H1 (cell line): Measurements from ENCODE around the gene MRPS6. TPM values are rescaled to one million over a fixed set of nuclear protein-coding genes. Genes with fewer than 3 reads are reported as not detected.

Source experiments
- CTCF ChIA-PET: fragments of 300-600 bp; sonication (Branson Sonifier 250); formaldehyde crosslinking; loops from one replicate; lab custom pipeline; 2021; ENCODE audit not compliant: partially characterized antibody; lab: Charles Lee
- POLR2A ChIA-PET: fragments of 300-600 bp; sonication (Branson Sonifier 250); formaldehyde crosslinking; loops from one replicate; lab custom pipeline; 2021; ENCODE audit warnings: inconsistent platforms; ENCODE audit not compliant: partially characterized antibody; lab: Charles Lee
- DNase-seq, 2 experiments: peaks; one replicate each; pipeline versions ENCODE4 v3.0.0 to v3.0.0-alpha.2; 2010 to 2022; ENCODE audit warnings: low spot score in 2 of 2, low read depth in 1 of 2, mixed read lengths in 1 of 2
- FAIRE-seq: peaks from 2 replicates; lab custom pipeline; 2011; peaks lifted over from hg19 to GRCh38; lab: Jason Lieb, UNC
- H2AFZ ChIP-seq: 2 replicates; pipeline ENCODE4 v1.8.1; 2012; ENCODE audit warnings: low read length, inconsistent platforms
- H2AK5ac ChIP-seq: 2 replicates; pipeline ENCODE4 v1.6.1; 2013; ENCODE audit warnings: low read depth, low read length
- H2BK120ac ChIP-seq: replicated peaks from 2 replicates; pipeline ENCODE3; 2013; ENCODE audit warnings: low read depth, low read length, inconsistent platforms
- H2BK12ac ChIP-seq: 2 replicates; pipeline ENCODE4 v1.6.1; 2013; ENCODE audit warnings: low read depth, low read length
- H2BK15ac ChIP-seq: 2 replicates; pipeline ENCODE4 v1.6.1; 2013; ENCODE audit warnings: low read length
- H2BK20ac ChIP-seq: 2 replicates; pipeline ENCODE4 v1.6.1; 2013; ENCODE audit warnings: low read length
- H2BK5ac ChIP-seq: 2 replicates; pipeline ENCODE4 v1.6.1; 2013; ENCODE audit warnings: low read depth, low read length
- H3K14ac ChIP-seq: 2 replicates; pipeline ENCODE4 v1.6.1; 2013; ENCODE audit warnings: inconsistent platforms; ENCODE audit not compliant: insufficient read length
- H3K18ac ChIP-seq: 2 replicates; pipeline ENCODE4 v1.6.1; 2013; ENCODE audit warnings: low read length; ENCODE audit errors: extremely low read depth
- H3K23ac ChIP-seq: 2 replicates; pipeline ENCODE4 v1.6.1; 2013; ENCODE audit warnings: inconsistent platforms; ENCODE audit not compliant: insufficient read length
- H3K23me2 ChIP-seq: 2 replicates; pipeline ENCODE4 v1.6.1; 2013; ENCODE audit warnings: low read depth, low read length
- H3K27ac ChIP-seq: 2 replicates; pipeline ENCODE4 v1.6.1; 2011; ENCODE audit warnings: low read depth, low read length, inconsistent platforms
- H3K27me3 ChIP-seq, 4 experiments: replicated peaks in 1 of 4; 1 replicate in 1 of 4; 2 replicates in 3 of 4; pipeline versions ENCODE4 v1.6.1 to v1.8.1; 2011 to 2013; ENCODE audit warnings: low read length in 3 of 4, mild to moderate bottlenecking in 3 of 4, inconsistent platforms in 2 of 4, mixed read lengths in 2 of 4, moderate library complexity in 1 of 4; ENCODE audit not compliant: control insufficient read depth in 3 of 4, insufficient read depth in 3 of 4; ENCODE audit errors: extremely low read depth in 1 of 4
- H3K36me3 ChIP-seq, 4 experiments: 2 replicates each; pipeline versions ENCODE4 v1.6.1 to v1.8.1; 2011 to 2013; ENCODE audit warnings: mild to moderate bottlenecking in 4 of 4, low read length in 3 of 4, moderate library complexity in 2 of 4, control low read depth in 1 of 4, inconsistent platforms in 1 of 4; ENCODE audit not compliant: insufficient read depth in 4 of 4, control insufficient read depth in 2 of 4
- H3K4ac ChIP-seq: replicated peaks from 2 replicates; pipeline ENCODE3; 2013; ENCODE audit warnings: low read length, low read depth, mixed read lengths, inconsistent platforms; ENCODE audit not compliant: insufficient read length
- H3K4me1 ChIP-seq, 4 experiments: replicated peaks in 1 of 4; 1 replicate in 1 of 4; 2 replicates in 3 of 4; pipeline versions ENCODE4 v1.6.1 to v1.8.1; 2011 to 2013; ENCODE audit warnings: low read length in 3 of 4, inconsistent platforms in 2 of 4, mixed read lengths in 1 of 4; ENCODE audit not compliant: insufficient read depth in 4 of 4, control insufficient read depth in 3 of 4
- H3K4me2 ChIP-seq, 2 experiments: 2 replicates each; pipeline versions ENCODE4 v1.6.1 to v1.8.1; 2011 to 2013; ENCODE audit warnings: low read depth in 2 of 2, low read length in 2 of 2, control low read depth in 1 of 2, inconsistent platforms in 1 of 2, mild to moderate bottlenecking in 1 of 2; ENCODE audit not compliant: insufficient read depth in 1 of 2
- H3K4me3 ChIP-seq, 4 experiments: fragments of 200-600, 300-600 bp in 1 of 4; sonication (generic), shearing (Covaris generic), sonication (Bioruptor Twin) in 1 of 4; 2 replicates each; pipeline versions ENCODE4 v1.5.1 to v1.8.1; 2011 to 2016; ENCODE audit warnings: low read length in 4 of 4, low read depth in 3 of 4, control low read depth in 2 of 4, inconsistent platforms in 2 of 4, mild to moderate bottlenecking in 2 of 4, mixed read lengths in 1 of 4, moderate library complexity in 1 of 4; ENCODE audit not compliant: insufficient read depth in 2 of 4; ENCODE audit errors: extremely low read depth in 1 of 4
- H3K56ac ChIP-seq: replicated peaks from 2 replicates; pipeline ENCODE3; 2013; ENCODE audit warnings: low read depth, mild to moderate bottlenecking, mixed read lengths, low read length, inconsistent platforms; ENCODE audit not compliant: insufficient read length
- H3K79me1 ChIP-seq: 2 replicates; pipeline ENCODE4 v1.6.1; 2013; ENCODE audit warnings: low read depth, low read length, control low read depth
- H3K79me2 ChIP-seq, 2 experiments: 2 replicates each; pipeline versions ENCODE4 v1.6.1 to v1.8.1; 2012 to 2013; ENCODE audit warnings: low read length in 2 of 2, mild to moderate bottlenecking in 2 of 2, inconsistent platforms in 1 of 2; ENCODE audit not compliant: insufficient read depth in 2 of 2, control insufficient read depth in 1 of 2
- H3K9ac ChIP-seq, 4 experiments: replicated peaks in 1 of 4; 1 replicate in 1 of 4; 2 replicates in 3 of 4; pipeline versions ENCODE4 v1.6.1 to v1.8.1; 2011 to 2013; ENCODE audit warnings: low read depth in 3 of 4, low read length in 3 of 4, control low read depth in 2 of 4, mild to moderate bottlenecking in 2 of 4, moderate library complexity in 2 of 4, inconsistent platforms in 1 of 4; ENCODE audit errors: extremely low read depth in 1 of 4
- H3K9me3 ChIP-seq, 2 experiments: 2 replicates each; pipeline versions ENCODE4 v1.6.1 to v1.8.1; 2012 to 2013; ENCODE audit warnings: mild to moderate bottlenecking in 2 of 2, moderate library complexity in 2 of 2, control low read depth in 1 of 2, inconsistent platforms in 1 of 2, low read depth in 1 of 2, low read length in 1 of 2, mixed read lengths in 1 of 2; ENCODE audit not compliant: insufficient read depth in 2 of 2
- H4K20me1 ChIP-seq, 2 experiments: replicated peaks in 1 of 2; 2 replicates each; pipeline versions ENCODE3 to v1.8.1; 2011 to 2013; ENCODE audit warnings: inconsistent platforms in 2 of 2, low read length in 2 of 2, mild to moderate bottlenecking in 1 of 2; ENCODE audit not compliant: insufficient read depth in 2 of 2, control insufficient read depth in 1 of 2
- H4K5ac ChIP-seq: 2 replicates; pipeline ENCODE4 v1.6.1; 2013; ENCODE audit warnings: low read length, low read depth, mixed read lengths, inconsistent platforms; ENCODE audit not compliant: insufficient read length
- H4K8ac ChIP-seq: 2 replicates; pipeline ENCODE4 v1.8.0; 2013; ENCODE audit warnings: mild to moderate bottlenecking, moderate library complexity, low read length, inconsistent platforms; ENCODE audit not compliant: insufficient read depth; ENCODE audit errors: extremely low read depth
- H4K91ac ChIP-seq: replicated peaks from 2 replicates; pipeline ENCODE3; 2013; ENCODE audit warnings: low read length, mixed read lengths, inconsistent platforms; ENCODE audit not compliant: insufficient read length
- BRCA1 ChIP-seq: IDR thresholded peaks from 2 replicates; pipeline ENCODE4 v1.6.1; 2012; ENCODE audit warnings: low read depth, low read length, improper control_type of control experiment
- CEBPB ChIP-seq: IDR thresholded peaks from 2 replicates; pipeline ENCODE4 v1.6.1; 2012; ENCODE audit warnings: low read depth, low read length
- CTBP2 ChIP-seq: IDR thresholded peaks from 2 replicates; pipeline ENCODE4 v1.7.0; 2011; ENCODE audit warnings: borderline replicate concordance, mild to moderate bottlenecking, moderate library complexity, mixed read lengths, low read length; ENCODE audit not compliant: insufficient read depth, insufficient read length
- HDAC6 ChIP-seq: IDR thresholded peaks from one replicate; pipeline ENCODE4 v1.7.1; 2012; ENCODE audit warnings: low read depth, mild to moderate bottlenecking, inconsistent platforms, low read length, moderate library complexity
- JUND ChIP-seq: IDR thresholded peaks from 2 replicates; pipeline ENCODE4 v1.6.1; 2011; ENCODE audit warnings: mild to moderate bottlenecking, improper control_type of control experiment, low read length
- KDM1A ChIP-seq: fragments of 200-600, 300-600 bp; sonication (generic); IDR thresholded peaks from 2 replicates; pipeline ENCODE4 v1.7.1; 2016; ENCODE audit warnings: mild to moderate bottlenecking, low read length, borderline replicate concordance
- MAFK ChIP-seq: IDR thresholded peaks from 2 replicates; pipeline ENCODE4 v1.6.1; 2012; ENCODE audit warnings: low read depth, mild to moderate bottlenecking, improper control_type of control experiment, low read length
- NRF1 ChIP-seq: IDR thresholded peaks from 2 replicates; pipeline ENCODE4 v1.6.1; 2011; ENCODE audit warnings: mild to moderate bottlenecking, low read depth, low read length, improper control_type of control experiment
- PHF8 ChIP-seq: fragments of 200-600 bp; sonication (generic); conservative IDR thresholded peaks from 2 replicates; pipeline ENCODE4 v1.7.1; 2012; ENCODE audit warnings: low read depth, mild to moderate bottlenecking, inconsistent platforms, low read length, moderate library complexity
- POLR2AphosphoS5 ChIP-seq: IDR thresholded peaks from 2 replicates; pipeline ENCODE4 v1.6.1; 2011; ENCODE audit warnings: low read depth, low read length
- RNF2 ChIP-seq: fragments of 200-900, 300-1000 bp; sonication (generic); IDR thresholded peaks from 2 replicates; pipeline ENCODE4 v1.7.1; 2016; ENCODE audit warnings: borderline replicate concordance, low read depth, mild to moderate bottlenecking, antibody characterized with exemption, low read length; ENCODE audit not compliant: poor library complexity, severe bottlenecking; ENCODE audit errors: missing control alignments
- RXRA ChIP-seq: IDR thresholded peaks from 2 replicates; pipeline ENCODE4 v1.6.1; 2011; ENCODE audit warnings: low read depth, mild to moderate bottlenecking, low read length, moderate library complexity; ENCODE audit not compliant: insufficient read depth
- SIRT6 ChIP-seq: IDR thresholded peaks from one replicate; pipeline ENCODE4 v1.7.1; 2012; ENCODE audit warnings: low read length, inconsistent platforms
- SP4 ChIP-seq: IDR thresholded peaks from 2 replicates; pipeline ENCODE4 v1.6.1; 2012; ENCODE audit warnings: low read length, inconsistent platforms
- WGBS, 2 experiments: shearing (Covaris generic) in 1 of 2; methylation state at CpG; one replicate each; pipeline versions ENCODE4 v1.1.6 to v1.1.7; 2013 to 2015; ENCODE audit warnings: low lambda C conversion rate in 2 of 2, mixed read lengths in 2 of 2, inconsistent platforms in 1 of 2, low coverage in 1 of 2, missing lambda C conversion rate in 1 of 2; ENCODE audit not compliant: insufficient replicate concordance in 2 of 2, insufficient coverage in 1 of 2, insufficient read length in 1 of 2; ENCODE audit errors: extremely low coverage in 1 of 2, missing lambda C conversion rate in 1 of 2; 5-methylcytosine and 5-hydroxymethylcytosine counted together
- polyA plus RNA-seq, 7 experiments: library from polyadenylated mRNA; depleted of rRNA in 3 of 7; stranded (reverse) in 5 of 7; unstranded in 2 of 7; fragments of >200 nt in 5 of 7; fragments of 200-250 nt in 2 of 7; gene quantifications; 1 replicate in 5 of 7; 2 replicates in 1 of 7; 4 replicates in 1 of 7; pipeline versions ENCODE4 v1.2.1 to v1.2.3, GENCODE V29; 2011 to 2013; ENCODE audit warnings: missing spikeins in 2 of 7, mixed read lengths in 2 of 7
- total RNA-seq: library from RNA; stranded (reverse); fragmentation: NEBNext Ultra II Directional; extraction: Animal tissue kit (Norgen Biotek cat#: 25700); gene quantifications from 2 replicates; pipeline ENCODE4 v1.2.1, GENCODE V29; 2021

MRPS6 gene
- total and polyA plus RNA-seq, 2 of the 8 experiments (the other 6 are each of a cell fraction or from before 2014, with no cell fraction given) = 62.7 to 156 TPM

- Histone ChIP-seq H4K20me1 (peaks cover 15 to 25% of the 10 kb centered on the region in 2 experiments), H3K14ac (no peak overlapping the region), H3K9ac (no peak overlapping the region), H2BK5ac (no peak overlapping the region), H3K23ac (no peak overlapping the region), H3K79me1 (no peaks in the 10 kb centered on the region; the same call in 1 of the 2 replicates), H2AK5ac (no peak overlapping the region), H2BK20ac (no peak overlapping the region), H3K23me2 (peaks cover 9% of the 10 kb centered on the region; the same call in 1 of the 2 replicates), H3K4ac (no peak overlapping the region), H3K4me3 (no peak overlapping the region), H3K9me3 (no peaks in the 10 kb centered on the region), H3K27ac (no peak overlapping the region), H3K27me3 (no peaks in the 10 kb centered on the region), H2BK15ac (no peak overlapping the region), H4K5ac (no peak overlapping the region), H2BK12ac (no peak overlapping the region), H4K8ac (no peak overlapping the region), H3K18ac (no peak overlapping the region), H3K36me3 (peaks cover 0 to 4% (median 0%) of the 10 kb centered on the region in 4 experiments; a peak in 2 of 8 replicates), H3K56ac (no peak overlapping the region), H4K91ac (no peak overlapping the region), H3K4me1 (peaks cover 0 to 7% (median under 1%) of the 10 kb centered on the region in 4 experiments; a peak in 5 of 7 replicates), H2BK120ac (no peak overlapping the region), H2AFZ (no peak overlapping the region), H3K4me2 (no peak overlapping the region), H3K79me2 (peaks cover 3 to 87% of the 10 kb centered on the region in 2 experiments; a peak in 3 of 4 replicates)
- DNase-seq (no peak), FAIRE-seq (no peak)
- ChIA-PET CTCF (interaction anchor here (0.7 to 3.3 kb wide), 2 partner anchors 10 to 14 kb away, joined by 3 to 28 read pairs; no protein-coding TSS in a partner anchor), POLR2A (no interaction called here)
- WGBS, 2 experiments = 92% methylated on average over 1 of the region's 1 CpG; no CpG with 5 or more reads in 1 of the 2 experiments
- TF ChIP-seq BRCA1 (no peak), JUND (no peak), SP4 (no peak), CTBP2 (no peak), MAFK (no peak), HDAC6 (no peak), SIRT6 (no peak), CEBPB (no peak), KDM1A (no peak), RXRA (no peak), PHF8 (no peak), NRF1 (no peak), RNF2 (no peak), POLR2AphosphoS5 (no peak)
These were observed 4.5 kb downstream of the MRPS6 start for GRCh38 chr21:34077888-34078287.
